Measurements from ENCODE around the gene DNAJC27.
A peak's percentile ranks its signal among the peaks of the same experiment; 100 is the strongest.

DNAJC27 gene

DNA sequence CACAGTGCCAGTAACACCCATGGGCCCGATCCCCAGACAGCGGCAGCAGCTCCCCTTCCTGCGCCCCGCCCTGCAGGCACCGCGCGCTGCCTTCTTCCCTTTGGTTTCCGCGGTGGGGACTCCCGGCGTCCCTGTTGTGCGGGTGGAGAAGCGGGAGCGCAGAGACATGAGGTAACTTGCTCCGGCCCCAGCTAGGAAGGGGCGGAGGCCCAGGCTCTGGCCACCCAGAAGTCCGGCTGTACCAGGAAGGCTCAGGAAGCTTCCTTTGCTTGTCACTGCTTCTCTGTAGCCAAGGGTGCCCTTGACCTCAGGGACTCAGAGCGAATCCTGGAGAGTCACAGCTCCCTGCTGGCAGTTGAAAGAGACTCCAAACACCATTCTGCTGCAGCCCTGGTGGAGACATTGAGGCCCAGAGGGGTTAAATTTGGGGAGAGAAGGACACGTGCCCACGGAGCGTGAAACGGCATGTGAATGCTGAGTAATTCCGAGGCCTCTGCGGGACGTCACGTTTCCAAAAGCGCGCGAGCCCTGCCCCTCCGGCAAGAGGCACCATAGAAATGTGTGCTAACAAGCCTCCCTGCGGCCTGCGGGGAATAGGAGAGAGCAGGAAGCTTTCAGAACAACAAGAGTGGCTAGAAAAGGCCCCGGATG, 45.0 kb downstream of the DNAJC27 start:
- FAIRE-seq (peak; percentile 14), DNase-seq (ENCODE audit: insufficient read length, low spot score) (no peak)

DNA sequence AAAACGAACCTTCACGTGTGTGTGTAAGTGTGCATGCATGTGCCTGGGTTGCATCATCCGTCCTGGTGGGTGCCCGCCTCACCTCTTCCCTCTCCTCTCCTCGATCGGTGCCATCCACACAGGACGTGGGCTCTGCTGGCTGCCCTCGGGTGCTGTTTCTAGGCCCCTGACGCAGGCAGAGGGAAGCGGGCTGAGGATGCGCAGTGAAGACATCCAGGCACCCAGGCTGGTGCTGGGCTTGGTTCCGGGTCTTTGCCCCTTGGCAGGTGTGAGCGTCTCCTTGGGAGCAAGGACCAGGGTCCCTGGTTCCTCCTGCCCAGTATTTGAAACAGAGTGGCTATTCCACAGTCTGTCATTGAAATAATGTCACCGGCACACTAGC, 45.5 kb downstream of the DNAJC27 start:
- FAIRE-seq (no peak), DNase-seq (ENCODE audit: insufficient read length, low spot score) (no peak)

DNA sequence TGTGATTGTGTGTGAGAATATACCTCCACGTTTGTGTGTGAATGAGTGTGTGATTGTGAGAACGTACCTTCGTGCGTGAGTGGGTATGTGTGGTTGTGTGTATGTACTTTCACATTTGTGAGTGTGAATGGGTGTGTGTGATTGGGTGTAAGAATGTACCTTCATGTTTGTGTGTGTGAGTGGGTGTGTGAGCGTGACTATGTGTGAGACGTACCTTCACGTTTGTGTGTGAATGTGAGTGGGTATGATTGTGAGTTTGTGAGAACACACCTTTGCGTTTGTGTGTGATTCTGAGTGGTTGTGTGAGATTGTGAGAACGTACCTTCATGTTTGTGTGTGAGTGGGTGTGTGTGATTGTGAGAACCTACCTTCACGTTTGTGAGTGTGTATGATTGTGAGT, 45.9 kb downstream of the DNAJC27 start:
- FAIRE-seq (peak; percentile 14), DNase-seq (ENCODE audit: insufficient read length, low spot score) (no peak)

DNA sequence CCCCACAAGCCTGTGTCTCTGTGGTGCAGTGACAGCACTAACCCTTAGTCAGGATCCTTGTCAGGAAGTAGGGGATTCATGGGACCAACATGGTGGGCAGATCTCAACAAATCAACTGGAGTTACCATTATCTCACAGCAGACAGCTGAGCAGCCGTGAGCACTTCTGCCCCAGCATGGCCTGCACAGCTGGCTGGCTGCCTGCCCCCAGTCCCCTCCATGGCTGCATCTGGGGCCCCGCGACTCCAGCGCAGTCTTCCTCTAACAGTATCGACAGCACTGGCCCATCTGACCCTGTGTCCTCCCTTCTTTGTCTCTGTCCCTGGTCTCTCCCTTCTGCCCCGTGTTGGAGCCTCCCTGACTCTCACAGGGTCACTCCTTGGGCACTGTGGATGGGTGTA, 47.0 kb downstream of the DNAJC27 start:
- DNase-seq (ENCODE audit: insufficient read length, low spot score) (no peak), FAIRE-seq (no peak)

DNA sequence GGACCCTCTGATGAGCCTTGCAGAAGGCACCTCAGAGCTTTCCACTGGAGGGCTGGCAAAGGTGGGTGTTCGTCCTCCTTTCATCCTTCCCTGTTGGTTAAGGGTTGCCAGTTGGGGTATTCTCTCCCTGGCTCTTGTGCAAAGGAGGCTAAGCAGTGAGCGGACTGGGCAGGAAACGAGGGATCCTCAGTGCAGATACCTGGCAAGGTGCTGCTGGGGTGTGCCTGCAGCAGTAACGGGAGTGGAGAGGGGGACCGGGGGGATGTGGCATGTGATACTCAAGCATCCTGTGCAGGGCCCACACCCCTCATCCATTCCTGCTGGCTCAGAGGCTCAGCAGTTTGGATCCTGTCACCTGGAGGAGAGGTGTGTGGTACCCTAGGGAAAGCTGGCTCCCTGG, 47.5 kb downstream of the DNAJC27 start:
- no peak for FAIRE-seq
- DNase-seq (ENCODE audit: insufficient read length, low spot score), result no peak

DNA sequence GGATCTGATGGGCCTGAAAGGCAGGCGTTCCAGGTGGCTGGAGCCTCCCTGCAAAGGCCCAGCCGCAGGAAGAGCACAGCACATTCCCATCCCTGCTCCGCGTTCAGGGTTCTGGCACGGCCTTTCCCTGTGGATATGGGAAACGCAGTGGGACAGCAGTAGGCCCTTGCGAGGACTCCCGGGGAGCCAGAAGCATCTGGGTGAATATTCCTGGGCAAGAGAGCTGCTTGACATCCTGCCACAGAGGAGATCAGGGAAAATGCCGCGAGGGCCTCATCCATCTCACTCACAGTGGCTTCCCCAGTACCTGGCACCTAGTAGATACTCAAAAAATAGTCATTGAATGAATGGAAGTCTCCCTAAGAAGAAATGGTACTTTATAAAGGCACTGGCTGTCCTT, 48.6 kb downstream of the DNAJC27 start:
- DNase-seq (ENCODE audit: insufficient read length, low spot score) (no peak), FAIRE-seq (no peak)

DNA sequence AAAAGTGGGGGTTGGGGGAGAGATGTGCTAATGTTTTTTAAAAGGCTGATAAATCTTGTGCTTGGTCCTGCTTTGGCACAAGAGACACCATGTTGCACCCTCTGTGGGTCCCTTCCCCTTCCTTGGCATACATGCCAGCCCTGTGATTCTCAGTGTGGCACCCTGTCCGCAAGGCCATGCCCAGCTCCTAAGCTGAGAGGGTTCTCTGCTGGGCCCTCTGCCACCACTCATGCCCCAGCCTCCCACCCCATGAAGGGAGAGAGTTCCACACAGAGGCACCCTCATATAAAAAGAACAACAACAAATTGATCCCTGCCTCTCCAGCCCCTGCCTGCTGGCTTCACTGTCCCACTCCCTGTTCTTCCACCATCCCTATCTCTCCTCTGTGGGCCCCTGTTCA, 49.2 kb downstream of the DNAJC27 start:
- no peak for FAIRE-seq
- DNase-seq (ENCODE audit: insufficient read length, low spot score), result no peak

DNA sequence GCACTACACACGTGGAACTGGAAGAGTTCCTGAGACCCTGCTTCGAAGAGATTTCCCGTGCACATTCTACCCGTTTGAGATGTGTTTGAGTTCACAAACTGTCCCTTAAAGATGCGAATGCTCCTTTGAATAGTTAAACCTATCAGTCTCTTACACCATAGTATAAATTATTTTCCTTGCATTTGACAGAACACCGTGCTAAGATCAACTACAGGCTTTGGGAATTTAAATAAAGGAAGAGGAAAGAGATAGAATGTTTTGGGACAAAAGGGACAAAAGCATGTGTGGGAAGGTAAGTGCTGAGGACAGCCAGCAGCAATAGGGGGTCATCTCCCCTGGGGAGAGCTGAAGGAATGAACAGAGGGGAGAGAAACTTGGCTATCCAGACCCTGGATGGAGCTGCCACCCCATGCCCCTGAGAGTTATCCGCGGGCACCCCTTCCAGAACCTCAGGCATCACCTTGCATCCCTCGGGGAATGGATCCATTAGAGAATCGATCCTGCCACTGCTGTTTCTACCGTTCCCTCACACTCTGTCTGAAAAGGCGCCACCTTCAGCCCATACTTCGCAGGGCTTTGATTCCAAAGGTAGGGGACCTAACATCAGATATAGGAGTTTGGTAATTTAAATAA, 50.8 kb downstream of the DNAJC27 start:
- peak; percentile 45 for FAIRE-seq
- DNase-seq (ENCODE audit: insufficient read length, low spot score), result no peak

DNA sequence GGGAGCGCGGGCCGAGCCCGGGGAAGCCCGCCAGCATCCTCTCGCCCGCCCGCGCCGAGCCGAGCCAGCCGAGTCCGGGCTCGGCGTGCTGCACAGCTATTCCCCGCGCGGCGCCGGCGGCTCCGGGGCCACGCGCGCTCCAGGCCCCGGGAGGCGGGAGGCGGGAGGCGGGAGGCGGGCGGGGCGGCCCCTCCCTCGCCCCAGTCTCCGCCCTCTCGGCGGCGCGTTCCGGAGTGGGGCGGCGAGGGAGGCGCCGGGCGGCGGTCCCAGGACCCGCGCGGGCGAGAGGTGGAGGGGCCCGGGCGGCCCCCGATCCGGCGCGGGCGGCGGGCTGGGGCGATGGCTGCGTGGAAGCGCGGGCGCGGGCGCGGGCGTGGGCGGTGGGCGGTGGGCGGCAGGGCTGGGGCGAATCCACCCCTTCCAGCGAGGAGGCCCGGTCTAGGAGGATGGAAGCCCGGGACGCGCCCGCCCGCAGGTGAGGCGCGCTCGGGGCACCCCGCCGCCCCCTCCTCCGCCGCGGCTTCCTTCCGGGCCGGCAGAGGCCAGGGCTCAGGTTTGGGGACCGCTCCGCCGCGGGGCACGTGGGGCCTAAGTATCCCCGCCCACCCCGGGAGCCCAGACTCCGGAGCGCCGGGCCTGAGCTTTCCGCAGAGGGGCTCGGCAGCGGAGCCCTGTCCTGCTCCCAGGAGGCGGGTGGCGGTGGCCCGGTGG, 51.5 kb downstream of the DNAJC27 start, which contains the start of gene ADCY3:
TSS of gene ADCY3 (minus strand) at position 140 of the 711 bp plus-strand sequence. CDS start 1,250 bp downstream, outside the sequence.
- FAIRE-seq, result peak; percentile 61
- peak; percentile 93 for DNase-seq (ENCODE audit: insufficient read length, low spot score)

DNA sequence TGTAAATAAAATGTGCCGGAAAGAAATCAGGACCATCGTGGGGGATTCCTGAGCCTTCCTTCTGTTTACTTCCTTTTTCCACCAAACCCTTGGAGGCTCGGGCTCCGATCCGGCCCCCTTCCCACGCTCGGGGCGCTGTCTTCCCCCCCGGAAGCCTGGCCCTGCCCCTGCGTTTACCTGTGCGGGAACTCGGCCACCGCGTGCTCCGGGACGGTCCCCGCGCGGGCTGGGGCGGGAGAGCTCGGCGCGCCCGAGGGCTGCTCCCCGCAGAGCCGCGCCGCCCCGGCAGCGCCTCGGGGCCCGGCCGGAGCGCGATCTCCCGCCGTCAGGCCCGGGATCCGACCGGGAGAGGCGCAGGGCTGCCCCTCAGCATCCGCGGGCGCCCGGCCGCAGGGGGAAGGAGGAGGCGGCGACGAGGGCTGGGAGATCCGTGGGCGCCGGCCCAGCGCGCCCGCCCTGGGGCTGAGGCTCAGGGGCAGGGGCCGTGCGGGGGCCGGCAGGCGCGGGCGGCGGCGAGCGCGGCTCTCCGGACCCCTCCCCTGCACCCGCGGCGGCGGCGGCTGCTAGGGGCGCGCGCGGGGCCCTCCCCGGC, 52.2 kb downstream of the DNAJC27 start:
- FAIRE-seq (no peak), DNase-seq (ENCODE audit: insufficient read length, low spot score) (no peak)

DNA sequence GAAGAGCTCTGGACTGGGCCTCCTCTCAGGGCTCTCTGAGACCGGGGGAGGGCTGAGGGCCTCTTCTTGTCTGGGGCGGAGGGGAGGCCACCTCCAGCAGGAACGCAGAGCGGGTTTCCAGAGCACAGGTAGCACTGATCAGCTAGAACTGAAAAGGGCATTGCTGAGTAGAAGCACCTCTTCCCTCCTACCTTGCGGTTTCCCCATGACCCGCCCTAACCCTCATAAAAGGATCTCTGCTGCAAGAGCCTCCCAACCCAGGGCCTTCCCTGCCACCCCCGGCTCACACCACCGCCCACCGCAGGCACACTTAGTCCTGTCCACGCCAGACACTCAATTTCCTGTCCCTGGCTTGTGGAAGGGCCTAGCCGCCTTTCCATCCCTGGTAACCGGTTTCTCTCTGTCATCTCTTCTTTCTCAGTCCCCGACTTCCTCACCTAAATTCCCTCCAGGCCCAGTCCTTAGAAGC, 52.7 kb downstream of the DNAJC27 start:
- peak; percentile 26 for FAIRE-seq
- peak; percentile 71 for DNase-seq (ENCODE audit: insufficient read length, low spot score)

DNA sequence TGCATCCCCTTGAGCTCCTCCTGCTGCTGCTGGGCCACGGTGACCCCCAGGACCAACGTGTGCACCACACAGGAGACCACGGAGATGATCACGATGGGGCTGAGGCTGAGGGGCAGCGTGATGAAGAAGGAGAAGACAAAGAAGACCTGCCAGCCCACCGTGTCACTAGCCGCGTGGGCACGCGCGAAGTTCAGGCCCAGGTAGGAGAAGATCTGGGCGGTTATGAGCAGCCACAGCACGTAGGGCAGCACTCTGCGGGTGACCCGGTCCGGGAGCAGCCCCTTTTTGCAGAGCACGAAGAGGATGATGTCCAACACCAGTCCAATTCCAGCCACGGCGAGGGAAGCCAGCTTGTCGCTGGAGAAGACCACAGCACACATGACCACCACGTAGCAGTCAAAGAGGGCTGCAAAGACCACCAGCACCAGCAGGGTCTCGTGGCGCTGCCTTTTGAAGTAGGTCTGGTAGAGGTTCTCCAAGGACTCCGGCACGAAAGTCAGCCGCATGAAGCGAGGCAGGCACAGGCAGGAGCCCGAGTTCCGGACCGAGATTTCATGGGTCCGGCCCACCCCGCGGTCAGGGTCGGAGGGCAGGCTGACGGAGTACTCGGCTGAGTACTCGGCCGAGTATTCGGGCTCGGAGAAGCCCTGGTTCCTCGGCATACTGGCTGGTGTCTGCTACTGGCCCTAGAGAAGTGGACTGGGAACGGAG, 53.3 kb downstream of the DNAJC27 start:
- DNase-seq (ENCODE audit: insufficient read length, low spot score) (no peak), FAIRE-seq (no peak)

DNA sequence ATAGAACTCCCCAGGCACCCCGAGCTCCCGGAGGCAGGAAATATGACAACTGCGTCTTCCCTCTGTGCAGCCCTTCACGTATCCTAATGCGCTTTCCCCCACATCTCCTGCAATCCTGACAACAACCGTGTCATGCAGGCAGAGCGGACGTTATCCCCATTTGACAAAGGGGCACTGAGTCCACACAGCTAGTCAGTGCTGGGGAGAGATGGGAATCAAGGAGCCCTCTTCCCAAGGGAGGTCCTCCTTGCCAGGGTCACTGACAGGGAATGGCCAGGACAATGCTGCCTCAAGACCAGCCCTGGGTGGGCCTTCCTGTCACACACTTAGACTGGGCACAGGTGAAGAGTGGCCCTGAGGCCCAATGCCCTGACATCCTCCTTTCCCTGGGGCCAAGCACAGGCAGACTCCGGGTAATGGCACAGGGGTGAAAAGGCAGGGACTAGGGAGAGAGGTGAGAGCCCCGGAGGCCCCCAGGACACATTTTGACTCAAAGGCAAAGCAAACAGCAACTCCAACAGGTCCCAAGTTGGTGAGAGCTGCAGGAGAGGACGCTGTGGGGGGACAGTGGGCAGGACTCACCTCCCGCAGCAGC, 53.9 kb downstream of the DNAJC27 start:
- no peak for FAIRE-seq
- no peak for DNase-seq (ENCODE audit: insufficient read length, low spot score)

DNA sequence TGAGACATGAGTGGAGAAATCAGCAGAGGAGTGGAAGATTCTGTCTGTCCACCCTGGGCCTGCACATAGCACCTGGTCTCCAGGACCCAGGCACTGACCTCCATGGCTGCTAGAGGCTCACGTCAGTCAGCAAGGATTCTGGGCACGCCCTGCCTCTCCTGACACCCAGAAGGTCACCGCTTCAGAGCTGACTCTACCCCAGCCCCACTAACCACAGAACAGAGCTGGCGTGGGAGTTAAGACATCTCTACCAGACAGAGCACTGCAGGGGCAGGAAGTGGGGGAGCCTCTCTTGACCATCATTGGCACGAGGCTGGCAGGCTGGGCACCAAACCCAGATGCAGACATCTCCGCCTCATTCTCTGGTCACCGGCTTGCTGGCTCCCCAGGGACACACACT, 54.7 kb downstream of the DNAJC27 start:
- no peak for FAIRE-seq
- DNase-seq (ENCODE audit: insufficient read length, low spot score), result no peak

DNA sequence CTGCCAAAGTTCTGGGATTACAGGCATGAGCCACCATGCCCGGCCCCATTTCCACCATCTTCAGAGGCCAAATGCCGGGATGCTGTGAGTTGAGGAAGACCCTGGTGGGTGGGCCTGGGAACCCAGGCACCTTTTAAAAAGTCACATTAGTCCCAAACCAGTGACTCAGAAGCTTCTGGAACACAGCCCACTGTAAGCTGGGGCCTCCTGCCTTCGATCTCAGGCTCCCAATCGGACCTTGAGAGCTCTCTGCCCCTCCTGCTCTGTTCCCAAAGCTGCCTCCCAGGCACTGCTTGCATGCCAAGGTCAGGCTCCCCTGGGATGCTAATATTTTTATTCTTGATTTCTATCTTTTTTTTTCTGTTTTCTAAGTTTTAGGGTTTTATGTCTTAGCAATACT, 56.0 kb downstream of the DNAJC27 start:
- FAIRE-seq (no peak), DNase-seq (ENCODE audit: insufficient read length, low spot score) (no peak)

DNA sequence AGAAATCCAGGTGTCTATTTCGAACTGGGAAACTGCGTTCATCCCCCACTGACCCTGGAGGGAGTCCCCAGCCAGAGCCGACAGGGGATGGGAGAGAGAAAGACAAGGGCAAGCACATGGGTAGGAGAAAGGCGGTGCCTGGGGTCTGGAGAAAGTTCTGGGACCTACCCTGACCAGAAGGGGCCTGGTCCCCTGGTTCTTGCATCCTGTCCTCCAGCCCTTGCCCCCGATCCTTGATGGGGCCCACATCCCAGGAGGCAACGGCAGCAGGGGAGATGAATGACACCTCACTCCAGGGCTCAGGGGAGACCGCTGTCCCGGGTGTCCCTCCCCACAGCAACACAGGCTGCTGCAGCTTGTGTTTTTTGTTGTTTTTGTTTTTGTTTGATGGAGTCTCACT, 56.6 kb downstream of the DNAJC27 start:
- DNase-seq (ENCODE audit: insufficient read length, low spot score) (no peak), FAIRE-seq (no peak)

DNA sequence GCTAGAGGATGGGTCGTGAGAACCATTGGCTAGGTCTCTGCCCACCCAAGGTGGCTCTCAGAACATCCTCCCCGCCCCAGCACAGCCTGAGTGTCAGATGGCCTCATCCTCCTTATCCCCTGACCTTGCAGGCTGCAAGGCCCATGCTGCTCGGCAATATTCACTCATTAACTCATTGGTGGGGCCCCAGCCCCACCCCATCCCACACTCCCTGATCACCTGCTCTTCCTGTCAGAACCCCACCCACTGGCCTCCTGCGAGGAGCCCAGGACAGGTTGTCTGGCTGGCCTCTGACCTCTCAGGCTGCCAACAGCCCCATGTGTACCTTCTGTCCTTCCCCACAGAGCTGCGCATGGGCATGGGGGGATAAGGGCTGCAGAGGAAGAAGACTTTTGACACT, 57.0 kb downstream of the DNAJC27 start:
- FAIRE-seq (no peak), DNase-seq (ENCODE audit: insufficient read length, low spot score) (no peak)

DNA sequence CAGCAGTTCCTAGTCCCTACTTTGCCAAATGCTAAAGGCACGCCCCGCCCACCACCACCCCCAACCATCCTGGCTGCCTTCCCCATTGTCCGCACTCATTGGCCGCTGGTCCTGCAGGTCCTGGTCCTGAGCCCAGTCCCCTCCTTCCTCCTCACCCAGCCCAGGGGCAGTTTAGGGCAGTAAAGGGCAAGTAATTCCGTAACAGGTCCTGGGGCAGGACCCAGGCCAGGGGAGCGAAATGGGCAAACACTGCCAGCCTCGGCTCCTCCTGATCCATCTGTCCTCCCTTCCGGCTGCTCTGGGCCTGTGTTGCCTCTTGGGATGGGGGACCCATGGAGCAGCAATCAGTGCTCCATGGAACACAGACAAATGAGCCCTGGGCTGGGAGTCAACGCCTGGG, 57.8 kb downstream of the DNAJC27 start:
- FAIRE-seq (no peak), DNase-seq (ENCODE audit: insufficient read length, low spot score) (no peak)

DNA sequence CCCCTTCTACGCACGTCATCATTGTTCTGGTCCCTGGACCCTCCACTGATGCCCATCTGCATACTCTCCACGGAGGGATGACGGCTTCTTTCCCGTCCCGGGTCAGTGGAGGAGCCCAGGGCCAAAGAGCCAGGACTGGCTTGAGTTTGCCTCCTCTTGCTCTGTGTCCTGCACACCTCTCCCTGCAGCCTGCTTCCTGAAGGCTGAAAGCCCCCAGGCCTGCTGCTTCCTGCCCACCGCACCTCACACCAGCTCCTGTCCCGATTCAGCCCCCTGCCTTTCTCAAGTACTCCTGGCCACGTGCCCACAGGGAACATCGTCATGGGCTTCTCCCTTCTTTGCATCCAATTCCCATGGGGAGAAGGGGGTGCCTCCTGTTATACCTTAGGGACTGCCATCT, 58.8 kb downstream of the DNAJC27 start:
- FAIRE-seq, result no peak
- no peak for DNase-seq (ENCODE audit: insufficient read length, low spot score)

DNA sequence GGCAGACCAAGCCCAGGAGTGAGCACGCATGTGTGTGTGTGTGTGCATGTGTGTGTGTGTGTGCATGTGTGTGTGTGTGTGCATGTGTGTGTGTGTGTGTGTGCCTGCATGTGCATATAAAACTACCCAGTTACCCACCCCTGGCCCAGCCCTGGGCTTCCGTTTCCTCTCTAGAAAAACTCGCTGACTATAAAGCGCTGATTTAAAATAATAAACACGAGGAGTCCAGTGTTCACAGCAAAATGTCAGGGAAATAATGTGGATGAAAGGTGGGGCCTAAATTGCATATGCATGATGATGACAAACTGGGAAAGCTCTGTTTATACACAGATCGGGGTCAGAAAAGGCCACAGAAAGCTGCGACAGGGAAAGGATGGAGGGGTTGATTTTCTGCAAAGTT, 59.2 kb downstream of the DNAJC27 start:
- no peak for DNase-seq (ENCODE audit: insufficient read length, low spot score)
- no peak for FAIRE-seq

DNA sequence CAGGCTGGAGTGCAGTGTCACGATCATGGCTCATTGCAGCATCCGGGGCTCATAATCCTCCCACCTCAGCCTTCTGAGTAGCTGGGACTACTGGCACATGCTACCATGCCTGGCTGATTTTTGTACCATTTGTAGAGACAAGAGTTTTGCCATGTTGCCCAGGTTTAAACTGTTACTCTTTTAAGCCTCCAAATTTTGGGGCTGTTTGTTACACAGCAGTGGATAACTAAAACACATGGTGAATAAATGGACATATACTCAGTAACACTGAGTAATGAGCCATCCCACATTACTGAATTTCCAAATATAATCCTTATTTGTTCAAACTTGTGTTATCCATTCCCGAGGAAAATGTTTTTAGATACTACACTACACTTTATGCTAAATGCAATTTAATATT, 61.5 kb downstream of the DNAJC27 start:
- DNase-seq (ENCODE audit: insufficient read length, low spot score), result no peak
- FAIRE-seq, result no peak

Measured in GM19239 (cell line).